Mesenchymal stem cell (in vitro differentiated cells and primary cell): ENCODE measurements around the gene KIF20A.
A peak's percentile ranks its signal among the peaks of the same experiment; 100 is the strongest.

Source experiments
- DNase-seq: peaks from one replicate; pipeline ENCODE4 v3.0.0-alpha.2; 2013
- H2AFZ ChIP-seq: one replicate; pipeline ENCODE4 v1.6.1; 2013; ENCODE audit warnings: low read depth, mild to moderate bottlenecking, control low read depth, inconsistent platforms, low read length, moderate library complexity
- H2AK5ac ChIP-seq: 2 replicates; pipeline ENCODE4 v1.6.1; 2013; ENCODE audit warnings: low read length, moderate library complexity, mild to moderate bottlenecking, inconsistent platforms; ENCODE audit not compliant: severe bottlenecking
- H2BK120ac ChIP-seq: one replicate; pipeline ENCODE4 v1.6.1; 2013; ENCODE audit warnings: low read depth, mild to moderate bottlenecking, inconsistent platforms, low read length, moderate library complexity
- H2BK12ac ChIP-seq, 2 experiments: one replicate each; pipeline ENCODE4 v1.6.1; 2013; ENCODE audit warnings: inconsistent platforms in 2 of 2, low read length in 2 of 2, mild to moderate bottlenecking in 2 of 2, moderate library complexity in 2 of 2, control low read depth in 1 of 2
- H2BK15ac ChIP-seq: one replicate; pipeline ENCODE4 v1.6.1; 2013; ENCODE audit warnings: mild to moderate bottlenecking, low read depth, inconsistent platforms; ENCODE audit not compliant: poor library complexity, severe bottlenecking
- H2BK5ac ChIP-seq: 2 replicates; pipeline ENCODE4 v1.6.1; 2013; ENCODE audit warnings: low read depth, mild to moderate bottlenecking, low read length, control low read depth, inconsistent platforms; ENCODE audit not compliant: poor library complexity, severe bottlenecking
- H3K14ac ChIP-seq, 2 experiments: one replicate each; pipeline ENCODE4 v1.6.1; 2013; ENCODE audit warnings: inconsistent platforms in 2 of 2, low read length in 2 of 2, control low read depth in 1 of 2, mild to moderate bottlenecking in 1 of 2, moderate library complexity in 1 of 2
- H3K18ac ChIP-seq, 2 experiments: one replicate each; pipeline ENCODE4 v1.6.1; 2013; ENCODE audit warnings: inconsistent platforms in 2 of 2, low read length in 2 of 2, control low read depth in 1 of 2, low read depth in 1 of 2, mild to moderate bottlenecking in 1 of 2
- H3K23ac ChIP-seq, 2 experiments: one replicate each; pipeline ENCODE4 v1.6.1; 2013; ENCODE audit warnings: inconsistent platforms in 2 of 2, low read length in 2 of 2, mild to moderate bottlenecking in 2 of 2, moderate library complexity in 2 of 2, control low read depth in 1 of 2
- H3K27ac ChIP-seq: 2 replicates; pipeline ENCODE4 v1.5.1; 2013; ENCODE audit warnings: mild to moderate bottlenecking, moderate library complexity, low read length, control low read depth, inconsistent platforms; ENCODE audit not compliant: poor library complexity, severe bottlenecking
- H3K27me3 ChIP-seq, 2 experiments: 2 replicates each; pipeline versions ENCODE4 v1.6.1 to v1.7.0; 2013; ENCODE audit warnings: low read length in 2 of 2, mild to moderate bottlenecking in 2 of 2, moderate library complexity in 2 of 2, control low read depth in 1 of 2, inconsistent platforms in 1 of 2; ENCODE audit not compliant: control insufficient read depth in 1 of 2, insufficient read depth in 1 of 2
- H3K36me3 ChIP-seq, 2 experiments: 2 replicates each; pipeline versions ENCODE4 v1.6.1 to v1.7.0; 2013; ENCODE audit warnings: low read length in 2 of 2, control low read depth in 1 of 2, inconsistent platforms in 1 of 2, low read depth in 1 of 2, mild to moderate bottlenecking in 1 of 2; ENCODE audit not compliant: insufficient read depth in 2 of 2, control insufficient read depth in 1 of 2
- H3K4ac ChIP-seq, 2 experiments: one replicate each; pipeline ENCODE4 v1.6.1; 2013; ENCODE audit warnings: inconsistent platforms in 2 of 2, low read length in 2 of 2, mild to moderate bottlenecking in 2 of 2, moderate library complexity in 2 of 2, control low read depth in 1 of 2, low read depth in 1 of 2
- H3K4me1 ChIP-seq: 2 replicates; pipeline ENCODE4 v1.6.1; 2013; ENCODE audit warnings: low read depth, low read length, control low read depth; ENCODE audit not compliant: control insufficient read depth, insufficient read depth
- H3K4me2 ChIP-seq: 2 replicates; pipeline ENCODE4 v1.6.1; 2013; ENCODE audit warnings: low read length, mild to moderate bottlenecking, inconsistent platforms; ENCODE audit not compliant: poor library complexity, severe bottlenecking
- H3K4me3 ChIP-seq, 2 experiments: 2 replicates each; pipeline versions ENCODE4 v1.5.1 to v1.7.0; 2013; ENCODE audit warnings: low read length in 2 of 2, mild to moderate bottlenecking in 2 of 2, control low read depth in 1 of 2, low read depth in 1 of 2; ENCODE audit not compliant: insufficient read depth in 1 of 2
- H3K79me1 ChIP-seq: replicated peaks from 2 replicates; pipeline ENCODE4 v1.6.1; 2013; ENCODE audit warnings: mild to moderate bottlenecking, control low read depth, low read length, inconsistent platforms; ENCODE audit not compliant: poor library complexity, severe bottlenecking
- H3K9ac ChIP-seq: 2 replicates; pipeline ENCODE4 v1.7.0; 2013; ENCODE audit warnings: mild to moderate bottlenecking, low read length, moderate library complexity
- H3K9me3 ChIP-seq: 2 replicates; pipeline ENCODE4 v1.7.0; 2013; ENCODE audit warnings: mild to moderate bottlenecking, low read length; ENCODE audit not compliant: control insufficient read depth
- H4K8ac ChIP-seq: one replicate; pipeline ENCODE4 v1.6.1; 2013; ENCODE audit warnings: inconsistent platforms, mild to moderate bottlenecking, low read length, moderate library complexity
- H4K91ac ChIP-seq: one replicate; pipeline ENCODE4 v1.6.1; 2013; ENCODE audit warnings: mild to moderate bottlenecking, low read length, inconsistent platforms
- WGBS: methylation state at CpG from one replicate; pipeline ENCODE4 v1.1.7; 2013; ENCODE audit warnings: mixed read lengths; 5-methylcytosine and 5-hydroxymethylcytosine counted together

Gene KIF20A

DNA sequence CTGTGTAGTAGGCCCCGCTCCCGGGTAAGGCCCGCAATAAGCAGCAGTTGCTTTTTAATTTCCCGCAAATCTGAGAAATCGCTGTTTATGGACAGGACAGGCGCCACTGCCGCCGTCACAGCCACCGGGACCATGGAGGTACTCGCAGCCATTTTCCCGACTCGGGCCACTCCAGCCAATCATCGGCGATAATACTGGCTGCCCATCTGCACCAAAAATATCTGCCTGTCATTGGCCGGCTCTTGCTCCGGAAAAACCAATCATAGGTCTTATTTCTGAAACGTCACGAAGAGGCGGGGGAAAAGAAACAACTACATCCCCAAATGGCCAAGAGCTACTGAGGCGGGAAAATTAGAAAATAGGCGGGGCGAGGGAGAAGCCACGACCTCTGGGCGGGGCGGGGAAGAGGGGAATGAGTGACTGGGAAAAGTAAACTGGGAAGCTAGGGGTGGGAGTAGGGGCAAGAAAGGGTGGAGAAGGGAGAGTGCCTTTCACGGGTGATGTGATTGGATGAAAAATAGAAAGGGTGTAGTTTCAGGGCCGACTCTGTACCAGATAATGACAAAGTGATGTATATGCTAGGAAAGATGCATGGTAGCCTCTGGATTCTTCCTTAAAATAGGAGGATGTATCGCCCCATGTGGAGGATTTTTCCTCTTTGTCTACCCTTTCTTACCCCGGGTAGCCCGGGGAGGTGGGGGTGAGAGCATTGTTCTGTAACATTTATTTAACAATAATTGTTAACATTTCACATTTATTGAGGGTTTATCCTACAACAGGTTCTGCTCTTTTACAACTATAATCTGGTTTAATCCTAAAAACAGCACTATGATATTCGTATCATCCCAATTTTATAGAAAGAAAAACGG lies 34.5 kb downstream of the KIF20A start, which contains the start of gene CDC23:
TSS of gene CDC23 (minus strand) at position 163 of the 869 bp plus-strand sequence. CDS start at position 152, 11 bp downstream.
- Histone ChIP-seq H2BK5ac (peak within 1 kb of the TSS; percentile 22), H2BK12ac (no peak within 1 kb of the TSS), H3K23ac (no peak within 1 kb of the TSS), H4K8ac (peak within 1 kb of the TSS; percentile 87), H3K9me3 (no peaks in the 10 kb centered on the region), H3K27me3 (no peaks in the 10 kb centered on the region), H2BK15ac (no peak within 1 kb of the TSS), H3K18ac (peak within 1 kb of the TSS; percentile 46 to 69), H2AFZ (peak within 1 kb of the TSS; percentile 95), H4K91ac (peak within 1 kb of the TSS; percentile 4), H3K27ac (peak within 1 kb of the TSS; percentile 5), H3K79me1 (peaks cover 7% of the 10 kb centered on the region), H2AK5ac (no peak within 1 kb of the TSS), H3K14ac (peak within 1 kb of the TSS in 1 of 2 experiments; percentile 44), H3K4me3 (peak within 1 kb of the TSS; percentile 82 to 99), H3K4me2 (peak within 1 kb of the TSS; percentile 78), H3K4ac (peak within 1 kb of the TSS; percentile 15 to 96), H3K9ac (peak within 1 kb of the TSS; percentile 96), H3K4me1 (peaks cover 3% of the 10 kb centered on the region), H2BK120ac (no peak within 1 kb of the TSS), H3K36me3 (peaks cover 9% of the 10 kb centered on the region in 2 experiments)
- peak; percentile 99 for DNase-seq
- 4% methylated on average over 29 of the region's 32 CpGs for WGBS

DNA sequence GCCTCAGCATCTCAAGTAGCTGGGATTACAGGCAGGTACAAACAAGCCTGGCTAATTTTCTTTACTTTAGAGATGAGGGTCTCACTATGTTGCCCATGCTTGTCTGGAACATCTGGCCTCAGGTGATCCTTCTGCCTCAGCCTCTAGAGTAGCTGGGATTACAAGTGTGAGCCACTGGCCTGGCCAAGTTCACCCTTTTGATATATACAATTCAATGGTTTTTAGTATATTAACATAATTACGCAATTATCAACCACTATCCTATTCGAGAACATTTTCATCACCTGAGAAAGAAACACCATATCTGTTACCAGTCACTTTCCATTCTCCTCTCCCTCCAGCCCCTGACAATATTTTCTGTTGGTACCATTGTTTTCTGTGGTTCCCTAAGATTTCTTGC lies 37.9 kb downstream of the KIF20A start:
- Histone ChIP-seq H2AFZ (no peak overlapping the region), H3K23ac (no peak overlapping the region), H3K4me2 (no peak overlapping the region), H3K9me3 (no peaks in the 10 kb centered on the region), H4K91ac (no peak overlapping the region), H2BK120ac (no peak overlapping the region), H3K36me3 (no peaks in the 10 kb centered on the region), H3K4me3 (no peak overlapping the region), H3K14ac (no peak overlapping the region), H3K79me1 (no peaks in the 10 kb centered on the region), H3K27ac (no peak overlapping the region), H2AK5ac (no peak overlapping the region), H4K8ac (no peak overlapping the region), H3K27me3 (peaks cover 0 to 7% of the 10 kb centered on the region in 2 experiments), H2BK15ac (no peak overlapping the region), H3K4me1 (peaks cover 3% of the 10 kb centered on the region), H3K9ac (no peak overlapping the region), H2BK12ac (no peak overlapping the region), H3K18ac (no peak overlapping the region), H3K4ac (no peak overlapping the region), H2BK5ac (no peak overlapping the region)
- 82% methylated on average over 2 of the region's 2 CpGs for WGBS
- no peak for DNase-seq

DNA sequence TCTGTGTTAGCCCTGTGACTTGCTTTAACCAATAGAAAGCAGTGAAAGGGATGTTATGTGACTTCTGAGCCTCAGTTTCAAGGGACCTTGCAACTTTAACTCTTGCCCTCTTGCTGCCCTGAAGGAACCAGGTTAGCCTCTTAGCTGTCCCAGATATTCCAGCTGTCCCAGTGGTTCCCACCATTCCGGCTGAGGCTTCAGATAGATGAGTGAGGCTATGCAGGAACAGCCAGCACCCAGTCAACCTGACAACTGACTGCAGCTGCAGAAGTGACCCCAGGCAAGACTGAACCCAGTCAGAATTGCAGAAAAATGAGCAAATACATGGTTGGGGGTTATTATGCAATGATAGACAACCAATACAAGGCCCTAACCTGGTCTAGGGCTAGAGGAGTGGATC lies 44.6 kb downstream of the KIF20A start:
- Histone ChIP-seq H3K9ac (no peak overlapping the region), H3K79me1 (no peaks in the 10 kb centered on the region), H3K36me3 (no peaks in the 10 kb centered on the region), H3K14ac (no peak overlapping the region), H3K18ac (no peak overlapping the region), H3K4me1 (no peaks in the 10 kb centered on the region), H3K4me3 (no peak overlapping the region), H2BK15ac (no peak overlapping the region), H2AFZ (no peak overlapping the region), H3K23ac (no peak overlapping the region), H4K8ac (no peak overlapping the region), H3K4ac (no peak overlapping the region), H3K4me2 (no peak overlapping the region), H3K27me3 (peaks cover 0 to 19% of the 10 kb centered on the region in 2 experiments), H3K9me3 (peaks cover 19% of the 10 kb centered on the region), H4K91ac (no peak overlapping the region), H2BK12ac (no peak overlapping the region), H2BK120ac (no peak overlapping the region), H3K27ac (no peak overlapping the region), H2BK5ac (no peak overlapping the region), H2AK5ac (no peak overlapping the region)
- DNase-seq, result no peak
- WGBS, result 90% methylated on average over 1 of the region's 1 CpG

DNA sequence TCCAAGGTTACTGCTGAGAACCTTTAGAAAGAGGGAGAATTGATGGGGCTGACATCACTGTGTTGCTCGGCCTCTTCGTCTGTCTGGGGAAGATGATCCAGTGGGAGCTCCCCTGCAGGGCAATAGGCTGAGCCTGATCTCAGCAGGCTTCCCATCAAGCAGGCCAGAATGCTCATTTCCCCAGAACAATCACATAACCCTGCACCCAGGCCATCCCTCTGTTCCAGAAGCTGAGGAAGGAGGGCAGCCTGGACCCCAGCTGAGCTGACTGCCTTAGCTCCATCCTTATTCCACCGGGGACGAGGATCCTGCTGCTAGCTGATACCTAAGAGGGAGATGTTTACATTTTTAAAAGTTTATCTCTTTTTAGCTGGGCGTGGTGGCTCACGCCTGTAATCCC lies 45.8 kb downstream of the KIF20A start:
- DNase-seq, result no peak
- H4K91ac ChIP-seq, result no peak overlapping the region
- H2BK5ac ChIP-seq, result no peak overlapping the region
- no peak overlapping the region for H3K27ac ChIP-seq
- H3K36me3 ChIP-seq, result no peaks in the 10 kb centered on the region
- H3K4me3 ChIP-seq, result no peak overlapping the region
- no peaks in the 10 kb centered on the region for H3K4me1 ChIP-seq
- H2BK120ac ChIP-seq, result no peak overlapping the region
- peaks cover 19% of the 10 kb centered on the region for H3K9me3 ChIP-seq
- H3K4ac ChIP-seq, result no peak overlapping the region
- no peak overlapping the region for H2AK5ac ChIP-seq
- H3K14ac ChIP-seq, result no peak overlapping the region
- no peak overlapping the region for H2BK12ac ChIP-seq
- no peak overlapping the region for H3K9ac ChIP-seq
- H2BK15ac ChIP-seq, result no peak overlapping the region
- 91% methylated on average over 6 of the region's 6 CpGs for WGBS
- H3K18ac ChIP-seq, result no peak overlapping the region
- H3K79me1 ChIP-seq, result no peaks in the 10 kb centered on the region
- no peak overlapping the region for H3K23ac ChIP-seq
- H2AFZ ChIP-seq, result no peak overlapping the region
- H3K4me2 ChIP-seq, result no peak overlapping the region
- no peak overlapping the region for H4K8ac ChIP-seq
- peaks cover 0 to 24% of the 10 kb centered on the region in 2 experiments for H3K27me3 ChIP-seq
